NCI-H226 (cell line): ENCODE data around the gene IGSF21.

Source experiments
- DNase-seq: peaks from one replicate; pipeline ENCODE4 v3.0.0-alpha.2; 2015

Gene IGSF21

GRCh38 chr1:18305182-18305795, 197.7 kb downstream of the IGSF21 start:
- DNase-seq = no peak

GRCh38 chr1:18307329-18307898, 199.8 kb downstream of the IGSF21 start:
- no peak for DNase-seq

- peak; percentile 88 for DNase-seq
Observed at GRCh38 chr1:18309552-18310155, 202.1 kb downstream of the IGSF21 start.

- no peak for DNase-seq
Observed at GRCh38 chr1:18312961-18313360, 205.4 kb downstream of the IGSF21 start.

- DNase-seq = no peak
Observed at GRCh38 chr1:18313523-18313922, 205.9 kb downstream of the IGSF21 start.

- DNase-seq = no peak
Observed at GRCh38 chr1:18314399-18314798, 206.8 kb downstream of the IGSF21 start.

GRCh38 chr1:18315449-18315848, 207.9 kb downstream of the IGSF21 start:
- DNase-seq = no peak

GRCh38 chr1:18316764-18317163, 209.2 kb downstream of the IGSF21 start:
- no peak for DNase-seq

- no peak for DNase-seq
Observed at GRCh38 chr1:18319099-18319498, 211.5 kb downstream of the IGSF21 start.

GRCh38 chr1:18320051-18320450, 212.5 kb downstream of the IGSF21 start:
- DNase-seq = peak; percentile 12

GRCh38 chr1:18322368-18323032, 214.9 kb downstream of the IGSF21 start:
- DNase-seq = no peak

- no peak for DNase-seq
Observed at GRCh38 chr1:18323259-18323658, 215.7 kb downstream of the IGSF21 start.

GRCh38 chr1:18324246-18324645, 216.6 kb downstream of the IGSF21 start:
- no peak for DNase-seq

- DNase-seq = no peak
Observed at GRCh38 chr1:18325136-18325535, 217.5 kb downstream of the IGSF21 start.

GRCh38 chr1:18326211-18326897, 218.8 kb downstream of the IGSF21 start:
- no peak for DNase-seq

GRCh38 chr1:18327650-18328049, 220.1 kb downstream of the IGSF21 start:
- no peak for DNase-seq

GRCh38 chr1:18328803-18329202, 221.2 kb downstream of the IGSF21 start:
- DNase-seq = no peak

- no peak for DNase-seq
Observed at GRCh38 chr1:18329469-18330253, 222.1 kb downstream of the IGSF21 start.

GRCh38 chr1:18332576-18332975, 225.0 kb downstream of the IGSF21 start:
- DNase-seq = no peak

GRCh38 chr1:18333220-18333619, 225.6 kb downstream of the IGSF21 start:
- DNase-seq = no peak

GRCh38 chr1:18336801-18337200, 229.2 kb downstream of the IGSF21 start:
- no peak for DNase-seq

- no peak for DNase-seq
Observed at GRCh38 chr1:18337757-18338156, 230.2 kb downstream of the IGSF21 start.

GRCh38 chr1:18339161-18339560, 231.6 kb downstream of the IGSF21 start:
- DNase-seq = no peak
